HUES6 (cell line): ENCODE measurements around the gene PROSER2.
A peak's percentile ranks its signal among the peaks of the same experiment; 100 is the strongest.

Experiments
- H3K27ac ChIP-seq: 2 replicates; pipeline ENCODE4 v1.7.0; 2013; ENCODE audit warnings: low read depth, mild to moderate bottlenecking, low read length, inconsistent platforms
- H3K27me3 ChIP-seq: 2 replicates; pipeline ENCODE4 v1.6.1; 2013; ENCODE audit warnings: low read length; ENCODE audit not compliant: control insufficient read depth, insufficient read depth
- H3K36me3 ChIP-seq: 2 replicates; pipeline ENCODE4 v1.6.1; 2013; ENCODE audit warnings: low read length; ENCODE audit not compliant: control insufficient read depth, insufficient read depth
- H3K4me1 ChIP-seq: 2 replicates; pipeline ENCODE4 v1.6.1; 2013; ENCODE audit warnings: low read length; ENCODE audit not compliant: control insufficient read depth, insufficient read depth
- H3K4me3 ChIP-seq: 2 replicates; pipeline ENCODE4 v1.5.1; 2013; ENCODE audit warnings: low read depth, low read length
- H3K9ac ChIP-seq: one replicate; pipeline ENCODE4 v1.6.1; 2013; ENCODE audit warnings: mild to moderate bottlenecking, low read length
- H3K9me3 ChIP-seq: 2 replicates; pipeline ENCODE4 v1.6.1; 2013; ENCODE audit warnings: low read depth, low read length; ENCODE audit not compliant: control insufficient read depth, insufficient read depth

PROSER2 gene, protein sequence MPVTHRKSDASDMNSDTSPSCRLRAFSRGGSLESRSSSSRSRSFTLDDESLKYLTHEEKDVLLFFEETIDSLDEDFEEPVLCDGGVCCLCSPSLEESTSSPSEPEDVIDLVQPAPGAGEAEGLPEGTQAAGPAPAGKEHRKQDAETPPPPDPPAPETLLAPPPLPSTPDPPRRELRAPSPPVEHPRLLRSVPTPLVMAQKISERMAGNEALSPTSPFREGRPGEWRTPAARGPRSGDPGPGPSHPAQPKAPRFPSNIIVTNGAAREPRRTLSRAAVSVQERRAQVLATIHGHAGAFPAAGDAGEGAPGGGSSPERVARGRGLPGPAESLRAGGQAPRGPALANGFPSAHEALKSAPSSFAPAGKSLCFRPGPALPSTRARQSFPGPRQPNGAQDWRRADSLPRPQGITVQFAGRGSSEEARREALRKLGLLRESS

DNA sequence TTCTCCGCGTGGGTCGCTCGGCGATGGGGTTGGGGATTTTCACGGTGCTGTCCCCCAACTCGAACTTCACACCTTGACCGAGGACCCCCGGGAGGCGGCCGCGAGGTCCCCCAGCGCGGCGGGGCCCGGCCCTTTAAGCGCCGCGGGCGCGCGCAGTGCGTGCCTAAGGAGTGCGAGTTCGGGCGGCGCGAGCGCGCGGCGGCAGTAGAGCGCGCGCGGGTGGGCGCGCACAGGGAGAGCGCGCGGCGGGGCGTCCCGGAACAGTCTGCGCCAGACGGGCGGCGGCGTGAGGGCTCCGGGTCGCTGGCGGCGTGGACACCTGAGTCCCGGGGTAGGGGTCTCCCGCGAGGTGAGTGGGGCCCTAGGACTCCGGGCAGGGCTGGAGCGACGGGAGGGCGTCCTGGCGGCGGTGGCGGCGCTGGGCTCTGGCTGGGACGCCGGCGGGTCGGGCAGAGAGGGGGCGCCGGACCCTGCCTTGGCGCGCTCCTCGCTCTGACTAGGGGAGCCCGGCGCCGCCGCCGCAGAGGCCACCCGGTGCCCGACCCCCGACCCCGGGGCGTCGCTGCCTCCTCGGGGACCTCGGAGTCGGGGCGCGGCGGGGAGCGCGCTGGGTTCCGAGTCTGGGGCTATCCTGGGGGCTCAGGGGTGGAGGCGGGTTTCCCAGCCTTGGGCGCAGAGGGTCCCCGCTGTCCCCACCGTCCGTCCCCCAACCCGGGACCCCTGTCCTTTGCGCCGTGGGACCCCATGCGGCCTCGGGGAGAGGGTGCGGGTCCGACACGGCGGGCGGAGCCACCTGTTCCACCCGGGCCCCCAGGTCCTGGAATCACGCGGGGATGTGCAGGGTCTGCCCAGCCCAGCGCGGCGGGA lies at the start of gene PROSER2:
Gene PROSER2 (plus strand): TSS at position 235 of the 867 bp plus-strand sequence. CDS start 28,722 bp downstream, outside the sequence.
- Histone ChIP-seq H3K4me3 (peak within 1 kb of the TSS; percentile 82), H3K27ac (no peak within 1 kb of the TSS), H3K4me1 (peaks cover 7% of the 10 kb centered on the region; the same call in 1 of the 2 replicates), H3K36me3 (no peaks in the 10 kb centered on the region), H3K9ac (peak within 1 kb of the TSS; percentile 69), H3K27me3 (peaks cover 17% of the 10 kb centered on the region), H3K9me3 (no peaks in the 10 kb centered on the region)

DNA sequence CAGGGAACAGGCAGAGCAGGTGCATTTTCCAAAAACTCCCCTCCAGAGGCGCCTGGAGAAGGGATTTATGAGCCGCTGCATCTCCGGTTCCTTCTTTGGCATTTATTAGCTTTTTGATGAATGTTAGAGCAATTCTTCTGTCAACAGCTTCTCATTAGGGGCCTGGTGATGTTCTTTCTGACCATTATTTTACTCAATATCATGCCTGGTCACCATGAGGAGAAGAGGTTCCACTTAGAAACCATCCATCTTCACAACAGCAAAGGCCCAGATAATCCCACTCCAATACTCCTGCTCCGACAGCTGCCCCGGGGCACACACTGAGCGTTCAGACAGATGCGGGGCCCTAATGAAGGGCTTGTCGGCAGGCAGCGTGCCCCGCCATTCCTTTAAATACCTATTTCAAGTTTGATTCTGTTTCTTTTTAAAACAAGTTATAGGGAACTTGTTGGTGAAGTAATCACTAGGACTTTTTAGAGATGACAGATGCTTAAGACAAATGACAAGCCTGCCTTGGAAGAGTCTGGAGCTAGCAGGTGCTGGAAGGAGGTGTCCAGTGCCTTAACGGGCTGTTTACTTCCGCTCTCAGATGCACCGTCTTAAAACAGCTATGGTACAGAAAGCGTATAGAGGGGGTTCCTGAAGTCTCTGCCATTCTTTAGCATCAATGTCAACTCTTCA lies 49.3 kb upstream of the PROSER2 start:
- no peaks in the 10 kb centered on the region for H3K36me3 ChIP-seq
- H3K9ac ChIP-seq: no peak overlapping the region
- no peaks in the 10 kb centered on the region for H3K9me3 ChIP-seq
- H3K4me1 ChIP-seq: no peaks in the 10 kb centered on the region
- no peaks in the 10 kb centered on the region for H3K27me3 ChIP-seq
- no peak overlapping the region for H3K27ac ChIP-seq
- H3K4me3 ChIP-seq: no peak overlapping the region

DNA sequence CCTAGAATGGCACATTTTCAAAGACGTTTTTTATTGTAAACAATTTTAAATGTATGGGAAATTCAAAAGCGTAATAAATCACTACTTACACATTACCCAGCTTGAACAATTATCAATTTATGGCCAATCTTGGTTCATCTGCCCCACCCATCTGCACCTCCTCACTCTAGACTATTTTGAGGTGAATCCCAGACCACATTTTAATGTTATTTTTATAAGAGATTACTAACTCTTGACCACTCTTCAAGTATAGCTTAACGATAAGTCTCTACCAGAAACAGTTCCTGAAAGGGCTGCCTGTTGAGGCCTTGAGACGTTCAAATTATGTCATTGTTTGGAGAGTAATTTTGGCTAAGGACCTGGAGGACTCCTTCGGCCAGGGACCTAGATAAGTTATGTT lies 47.7 kb upstream of the PROSER2 start:
- Histone ChIP-seq H3K4me1 (no peaks in the 10 kb centered on the region), H3K9ac (no peak overlapping the region), H3K4me3 (no peak overlapping the region), H3K27me3 (no peaks in the 10 kb centered on the region), H3K27ac (no peak overlapping the region), H3K36me3 (no peaks in the 10 kb centered on the region), H3K9me3 (no peaks in the 10 kb centered on the region)

DNA sequence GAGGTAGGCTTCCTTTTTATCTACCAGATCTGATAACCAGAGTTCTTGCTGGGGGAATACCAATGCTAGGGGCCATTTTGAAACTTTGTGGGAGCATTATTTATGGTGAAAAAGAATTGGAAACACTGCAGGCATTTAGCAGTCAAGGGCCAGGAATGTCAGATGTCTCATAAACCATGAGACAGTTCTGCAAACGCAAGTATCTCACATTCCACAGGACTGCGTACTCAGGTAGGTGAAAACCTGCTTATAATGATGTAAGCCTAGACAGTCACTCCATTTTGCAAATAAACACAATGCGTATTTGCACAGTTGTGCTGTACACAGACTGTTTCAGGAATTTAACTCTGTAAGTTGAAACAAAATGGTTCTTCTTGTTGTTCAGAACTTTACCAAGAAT lies 47.1 kb upstream of the PROSER2 start:
- no peaks in the 10 kb centered on the region for H3K4me1 ChIP-seq
- no peaks in the 10 kb centered on the region for H3K36me3 ChIP-seq
- no peak overlapping the region for H3K27ac ChIP-seq
- no peaks in the 10 kb centered on the region for H3K9me3 ChIP-seq
- no peaks in the 10 kb centered on the region for H3K27me3 ChIP-seq
- no peak overlapping the region for H3K9ac ChIP-seq
- H3K4me3 ChIP-seq: no peak overlapping the region

DNA sequence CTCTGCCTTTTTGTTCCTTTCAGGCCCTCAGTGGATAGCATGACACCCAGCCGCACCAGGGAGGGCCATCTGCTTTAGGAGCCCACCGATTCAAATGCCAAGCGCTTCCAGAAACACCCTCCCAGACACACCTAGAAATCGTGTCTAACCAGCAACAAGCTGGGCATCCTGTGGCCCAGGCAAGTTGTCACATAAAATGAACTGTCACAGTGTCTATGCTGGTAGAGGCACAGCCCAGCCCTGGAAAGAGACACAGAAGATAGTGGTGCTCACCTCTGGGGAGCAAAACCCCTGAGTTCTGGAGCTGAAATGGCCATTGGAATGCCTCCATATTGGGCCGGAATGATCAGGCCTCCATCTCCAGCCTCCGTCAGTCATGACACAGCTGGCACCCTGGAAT lies 42.0 kb upstream of the PROSER2 start:
- H3K9me3 ChIP-seq: no peaks in the 10 kb centered on the region
- no peak overlapping the region for H3K9ac ChIP-seq
- H3K4me1 ChIP-seq: 0 out of 2 replicates have a peak, but pooled peaks cover 5% of the 10 kb centered on the region
- no peak overlapping the region for H3K27ac ChIP-seq
- H3K36me3 ChIP-seq: no peaks in the 10 kb centered on the region
- no peaks in the 10 kb centered on the region for H3K27me3 ChIP-seq
- H3K4me3 ChIP-seq: no peak overlapping the region

DNA sequence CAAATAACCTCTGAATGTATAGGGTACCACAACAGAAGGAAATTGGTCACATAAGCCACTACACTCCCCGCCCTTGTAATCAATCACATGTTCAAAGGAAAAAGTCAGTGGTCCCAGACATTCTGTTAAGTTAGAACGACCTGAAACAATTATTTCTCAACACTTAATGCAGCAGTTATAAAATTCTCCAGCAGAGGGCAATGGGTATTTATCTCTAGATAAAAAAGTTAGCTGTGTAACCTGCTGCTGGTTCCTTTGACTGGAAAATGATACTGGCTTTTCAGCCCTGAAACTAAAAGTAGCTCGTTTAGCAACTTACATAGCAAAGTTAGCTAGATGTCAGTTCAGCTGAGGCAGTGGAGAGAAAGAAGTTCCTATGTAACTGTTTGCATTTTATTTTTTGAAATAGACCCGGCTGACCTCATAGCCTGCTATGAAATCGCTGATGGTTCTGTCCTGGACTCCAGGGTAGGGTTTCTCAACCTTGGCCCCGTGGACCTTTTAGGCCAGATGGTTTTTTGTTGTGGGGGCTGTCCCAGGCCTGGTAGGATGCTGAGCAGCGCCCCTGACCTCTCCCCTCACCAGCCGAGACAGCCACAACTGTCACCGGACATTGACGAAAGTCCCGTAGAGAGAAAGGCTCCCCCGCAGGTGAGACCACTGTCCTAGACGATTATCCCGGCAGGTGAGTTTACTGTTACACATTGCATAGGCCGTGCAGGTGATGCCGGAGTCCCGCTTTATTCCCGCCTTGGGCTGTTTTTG lies 40.2 kb upstream of the PROSER2 start:
- H3K27ac ChIP-seq: no peak overlapping the region
- H3K27me3 ChIP-seq: no peaks in the 10 kb centered on the region
- H3K9ac ChIP-seq: no peak overlapping the region
- no peaks in the 10 kb centered on the region for H3K36me3 ChIP-seq
- H3K4me3 ChIP-seq: no peak overlapping the region
- 0 out of 2 replicates have a peak, but pooled peaks cover 5% of the 10 kb centered on the region for H3K4me1 ChIP-seq
- H3K9me3 ChIP-seq: no peaks in the 10 kb centered on the region

DNA sequence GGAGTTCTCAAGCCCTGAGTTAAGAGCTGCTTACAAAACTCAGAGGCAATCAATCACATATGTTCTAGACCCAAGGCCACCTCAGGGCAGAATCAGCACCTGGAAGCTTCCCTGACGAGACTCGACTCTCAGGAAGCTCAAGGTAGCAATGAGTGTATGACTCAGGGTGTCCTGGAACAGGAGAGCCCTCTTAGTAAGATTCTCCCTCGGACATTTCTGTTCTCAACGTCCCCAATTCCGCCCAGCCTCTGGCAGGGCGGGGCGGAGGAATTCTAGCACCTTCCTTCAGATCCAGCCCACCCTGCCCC lies 39.6 kb upstream of the PROSER2 start:
- no peak overlapping the region for H3K27ac ChIP-seq
- no peak overlapping the region for H3K4me3 ChIP-seq
- 0 out of 2 replicates have a peak, but pooled peaks cover 5% of the 10 kb centered on the region for H3K4me1 ChIP-seq
- H3K36me3 ChIP-seq: no peaks in the 10 kb centered on the region
- H3K9me3 ChIP-seq: no peaks in the 10 kb centered on the region
- H3K9ac ChIP-seq: no peak overlapping the region
- H3K27me3 ChIP-seq: no peaks in the 10 kb centered on the region

DNA sequence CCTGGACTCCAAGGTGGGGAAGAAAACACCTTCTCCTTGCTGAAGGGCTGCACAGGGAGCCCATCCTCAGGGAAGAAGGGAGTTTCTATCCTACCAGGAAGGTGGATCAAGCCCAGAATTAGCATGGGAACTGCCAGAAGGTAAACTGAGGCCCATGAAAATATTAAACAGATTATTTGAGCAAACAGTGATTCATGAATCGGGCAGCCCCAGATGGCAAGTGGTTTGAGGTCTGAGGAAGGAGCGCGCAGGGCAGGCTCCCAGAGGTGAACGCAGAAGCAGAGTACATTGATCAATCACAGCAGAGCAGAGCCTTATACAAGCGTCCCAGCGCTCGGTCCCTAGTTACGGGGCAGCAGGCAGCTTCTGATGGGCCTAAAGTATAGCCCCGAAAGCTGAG lies 35.8 kb upstream of the PROSER2 start:
- H3K36me3 ChIP-seq: no peaks in the 10 kb centered on the region
- no peak overlapping the region for H3K4me3 ChIP-seq
- 0 out of 2 replicates have a peak, but pooled peaks cover 5% of the 10 kb centered on the region for H3K4me1 ChIP-seq
- H3K27ac ChIP-seq: no peak overlapping the region
- no peak overlapping the region for H3K9ac ChIP-seq
- H3K27me3 ChIP-seq: no peaks in the 10 kb centered on the region
- no peaks in the 10 kb centered on the region for H3K9me3 ChIP-seq

DNA sequence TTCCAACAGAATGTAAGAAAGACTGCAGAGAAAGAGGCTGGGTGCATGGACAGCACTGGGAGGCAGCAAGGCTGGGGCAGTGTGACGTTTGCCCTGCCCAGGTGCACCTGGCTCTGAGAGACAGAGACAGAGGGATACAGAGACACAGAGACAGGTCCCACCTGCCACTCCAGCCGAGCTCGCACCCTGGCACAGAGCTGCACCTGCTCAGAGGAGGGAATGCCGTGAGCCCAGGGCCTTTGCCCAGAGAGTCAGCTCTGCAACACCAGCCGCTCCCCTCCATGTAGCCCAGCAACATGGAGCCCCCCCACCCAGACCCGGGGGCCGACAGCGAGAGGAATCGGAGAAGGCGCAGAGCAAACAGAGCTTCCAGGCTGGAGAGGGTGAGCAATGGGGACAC lies 35.3 kb upstream of the PROSER2 start:
- Histone ChIP-seq H3K27me3 (no peaks in the 10 kb centered on the region), H3K4me1 (0 out of 2 replicates have a peak, but pooled peaks cover 5% of the 10 kb centered on the region)

DNA sequence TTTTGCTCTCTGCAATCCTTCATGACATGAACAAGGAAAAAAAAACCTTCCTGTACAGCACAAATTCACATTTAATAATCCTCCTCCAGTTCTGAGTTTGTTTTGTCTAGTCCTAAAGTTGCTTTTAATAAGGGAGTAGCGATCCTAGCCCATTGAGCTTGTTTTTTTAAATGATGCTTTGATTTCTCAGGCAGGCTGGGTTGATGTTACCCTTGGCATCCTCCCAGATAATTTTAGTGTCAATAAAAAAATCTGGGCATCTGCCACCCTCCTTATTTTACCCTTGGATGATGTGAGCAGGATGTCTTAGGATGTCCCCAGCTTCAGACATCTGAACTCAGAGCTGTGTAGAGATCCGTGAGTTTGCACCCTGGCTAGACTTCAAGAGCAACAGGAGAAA lies 33.9 kb upstream of the PROSER2 start:
- H3K4me1 ChIP-seq: no peaks in the 10 kb centered on the region; the same call in 1 of the 2 replicates

More for the DNA sequence above, 35.3 kb upstream of the PROSER2 start:
- H3K36me3 ChIP-seq: no peaks in the 10 kb centered on the region
- no peak overlapping the region for H3K4me3 ChIP-seq
- no peak overlapping the region for H3K9ac ChIP-seq
- no peak overlapping the region for H3K27ac ChIP-seq
- H3K9me3 ChIP-seq: no peaks in the 10 kb centered on the region

More for the DNA sequence above, 33.9 kb upstream of the PROSER2 start:
- Histone ChIP-seq H3K36me3 (no peaks in the 10 kb centered on the region), H3K27ac (no peak overlapping the region), H3K9me3 (no peaks in the 10 kb centered on the region), H3K9ac (no peak overlapping the region), H3K4me3 (no peak overlapping the region), H3K27me3 (no peaks in the 10 kb centered on the region)
